PC-3 (cell line): ENCODE measurements around the gene RASA2. TPM values are rescaled to one million over a fixed set of nuclear protein-coding genes. Genes with fewer than 3 reads are reported as not detected.

Source experiments
- ATAC-seq: fragments of 200-7000 bp; cut with Tn5 transposase; 2 replicates; pipeline ENCODE4 v1.9.1; 2020; ENCODE audit warnings: mild to moderate bottlenecking, moderate library complexity
- BruUV-seq: library from RNA; stranded (reverse); fragments of 400-500 nt; replicated peaks from 2 replicates; lab custom pipeline; 2021; lab: Mats Ljungman, UMichigan
- CTCF ChIA-PET: fragments of 300-600 bp; sonication (Branson Sonifier 250); formaldehyde crosslinking; loops from one replicate; lab custom pipeline; 2022; ENCODE audit warnings: antibody characterized with exemption; lab: Charles Lee
- POLR2A ChIA-PET: fragments of 300-600 bp; sonication (Branson Sonifier 250); formaldehyde crosslinking; loops from one replicate; lab custom pipeline; 2022; ENCODE audit warnings: antibody characterized with exemption; ENCODE audit not compliant: unreplicated experiment; lab: Charles Lee
- DNase-seq: peaks from one replicate; pipeline ENCODE4 v3.0.0-alpha.2; 2015
- H2AFZ ChIP-seq: fragments of 300-600 bp; sonication (generic); 2 replicates; pipeline ENCODE4 v1.6.0; 2016; ENCODE audit warnings: antibody characterized with exemption, low read length
- H3F3A ChIP-seq: fragments of 300-600 bp; sonication (generic); one replicate; pipeline ENCODE4 v1.6.0; 2017; ENCODE audit warnings: antibody characterized with exemption, low read length, control low read depth, mild to moderate bottlenecking; ENCODE audit not compliant: unreplicated experiment
- H3K27ac ChIP-seq: fragments of 300-600 bp; sonication (generic); 2 replicates; pipeline ENCODE4 v1.5.1; 2016; ENCODE audit warnings: mild to moderate bottlenecking, low read length
- H3K27me3 ChIP-seq: fragments of 300-600 bp; sonication (generic); 2 replicates; pipeline ENCODE4 v1.6.1; 2016; ENCODE audit warnings: low read length, mixed read lengths
- H3K36me3 ChIP-seq: fragments of 300-600 bp; sonication (generic); 2 replicates; pipeline ENCODE4 v1.6.1; 2016; ENCODE audit warnings: low read depth, mixed run types, low read length, mixed read lengths
- H3K4me1 ChIP-seq: fragments of 300-600 bp; sonication (generic); 2 replicates; pipeline ENCODE4 v1.5.1; 2016; ENCODE audit warnings: low read length; ENCODE audit not compliant: insufficient read depth
- H3K4me2 ChIP-seq: fragments of 300-600 bp; sonication (generic); 2 replicates; pipeline ENCODE4 v1.6.0; 2016; ENCODE audit warnings: low read length
- H3K4me3 ChIP-seq: fragments of 300-600 bp; sonication (generic); 2 replicates; pipeline ENCODE4 v1.5.1; 2016; ENCODE audit warnings: mild to moderate bottlenecking, low read length, mixed read lengths
- H3K79me2 ChIP-seq: fragments of 300-600 bp; sonication (generic); 2 replicates; pipeline ENCODE4 v1.6.1; 2017; ENCODE audit warnings: low read length, mixed read lengths
- H3K9ac ChIP-seq: fragments of 300-600 bp; sonication (generic); 2 replicates; pipeline ENCODE4 v1.6.0; 2016; ENCODE audit warnings: mild to moderate bottlenecking, low read length
- H3K9me2 ChIP-seq: fragments of 300-600 bp; sonication (generic); replicated peaks from 2 replicates; pipeline ENCODE4 v1.6.1; 2016; ENCODE audit warnings: mixed run types, low read length, mixed read lengths
- H3K9me3 ChIP-seq: fragments of 300-600 bp; sonication (generic); 2 replicates; pipeline ENCODE4 v1.6.1; 2016; ENCODE audit warnings: low read length, mixed read lengths
- H4K20me1 ChIP-seq: fragments of 300-600 bp; sonication (generic); 2 replicates; pipeline ENCODE4 v1.6.1; 2016; ENCODE audit warnings: low read length, mixed read lengths
- EZH2 ChIP-seq: fragments of 300-600 bp; sonication (generic); IDR thresholded peaks from one replicate; pipeline ENCODE4 v1.6.1; 2017; ENCODE audit warnings: antibody characterized with exemption, mild to moderate bottlenecking, low read length; ENCODE audit not compliant: unreplicated experiment
- EZH2phosphoT487 ChIP-seq: fragments of 300-600 bp; sonication (generic); IDR thresholded peaks from 2 replicates; pipeline ENCODE4 v1.6.1; 2018; ENCODE audit warnings: mild to moderate bottlenecking, antibody characterized with exemption, low read length, borderline replicate concordance
- intact Hi-C: fragments of 100-400 bp; cut with micrococcal nuclease; formaldehyde crosslinking; loops from 2 replicates; pipeline ENCODE4 v1.9.0; 2023
- total RNA-seq: library from RNA; depleted of rRNA; stranded (reverse); fragments of >200 nt; gene quantifications from 2 replicates; pipeline ENCODE4 v1.2.3, GENCODE V29; 2014
- TF ChIP-seq, protein P1 (sequence below): fragments of 300-600 bp; sonication (generic); conservative IDR thresholded peaks from 2 replicates; pipeline ENCODE4 v1.5.1; 2017; ENCODE audit warnings: antibody characterized with exemption, low read depth, mild to moderate bottlenecking, low read length

Gene RASA2
- total RNA-seq, 1 experiment from 2014 or later, result 3.7 TPM

DNA sequence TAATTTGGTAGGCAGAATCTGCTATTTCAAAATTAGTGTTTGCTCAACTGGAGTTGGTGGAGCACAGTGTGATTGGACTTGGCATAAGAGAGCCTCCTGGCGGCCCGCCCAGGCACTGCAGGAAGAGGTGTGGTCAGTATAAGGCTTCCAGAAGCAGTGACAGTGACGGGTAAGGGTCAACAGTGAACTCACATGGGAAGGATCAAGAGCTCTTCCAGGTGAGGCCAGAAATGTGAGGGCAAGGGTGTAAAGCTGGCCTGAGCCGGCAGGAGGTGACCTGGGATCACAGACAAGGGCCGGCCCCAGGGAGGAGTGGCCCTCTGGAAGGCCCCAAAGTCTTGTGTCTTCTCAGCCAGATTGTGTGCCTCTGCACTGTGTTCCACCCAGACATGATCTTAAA, 158.1 kb downstream of the RASA2 start:
- H3K79me2 ChIP-seq, result no peaks in the 10 kb centered on the region
- H3K4me2 ChIP-seq, result no peak overlapping the region
- no peak overlapping the region for H3K27ac ChIP-seq
- TF ChIP-seq EZH2phosphoT487 (no peak), EZH2 (no peak)
- TF ChIP-seq, protein P1, sequence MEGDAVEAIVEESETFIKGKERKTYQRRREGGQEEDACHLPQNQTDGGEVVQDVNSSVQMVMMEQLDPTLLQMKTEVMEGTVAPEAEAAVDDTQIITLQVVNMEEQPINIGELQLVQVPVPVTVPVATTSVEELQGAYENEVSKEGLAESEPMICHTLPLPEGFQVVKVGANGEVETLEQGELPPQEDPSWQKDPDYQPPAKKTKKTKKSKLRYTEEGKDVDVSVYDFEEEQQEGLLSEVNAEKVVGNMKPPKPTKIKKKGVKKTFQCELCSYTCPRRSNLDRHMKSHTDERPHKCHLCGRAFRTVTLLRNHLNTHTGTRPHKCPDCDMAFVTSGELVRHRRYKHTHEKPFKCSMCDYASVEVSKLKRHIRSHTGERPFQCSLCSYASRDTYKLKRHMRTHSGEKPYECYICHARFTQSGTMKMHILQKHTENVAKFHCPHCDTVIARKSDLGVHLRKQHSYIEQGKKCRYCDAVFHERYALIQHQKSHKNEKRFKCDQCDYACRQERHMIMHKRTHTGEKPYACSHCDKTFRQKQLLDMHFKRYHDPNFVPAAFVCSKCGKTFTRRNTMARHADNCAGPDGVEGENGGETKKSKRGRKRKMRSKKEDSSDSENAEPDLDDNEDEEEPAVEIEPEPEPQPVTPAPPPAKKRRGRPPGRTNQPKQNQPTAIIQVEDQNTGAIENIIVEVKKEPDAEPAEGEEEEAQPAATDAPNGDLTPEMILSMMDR, result peak; percentile 76
- H2AFZ ChIP-seq, result 0 out of 2 replicates have a peak overlapping the region, but pooled peaks have one; percentile 13
- H3K4me1 ChIP-seq, result 0 out of 2 replicates have a peak, but pooled peaks cover 6% of the 10 kb centered on the region
- H3K9me3 ChIP-seq, result no peaks in the 10 kb centered on the region
- intact Hi-C loops, result no loop called here
- ATAC-seq (peak; percentile 45; the same call in 1 of the 2 replicates), DNase-seq (peak; percentile 68)
- no peaks in the 10 kb centered on the region for H4K20me1 ChIP-seq
- no peaks in the 10 kb centered on the region; the same call in 1 of the 2 replicates for H3K36me3 ChIP-seq
- POLR2A ChIA-PET, result no interaction called here
- BruUV-seq, result no TSS peak
- H3F3A ChIP-seq, result no peaks in the 10 kb centered on the region
- H3K27me3 ChIP-seq, result no peaks in the 10 kb centered on the region
- CTCF ChIA-PET, result no interaction called here
- H3K9me2 ChIP-seq, result no peaks in the 10 kb centered on the region
- no peak overlapping the region for H3K4me3 ChIP-seq
- H3K9ac ChIP-seq, result no peak overlapping the region

DNA sequence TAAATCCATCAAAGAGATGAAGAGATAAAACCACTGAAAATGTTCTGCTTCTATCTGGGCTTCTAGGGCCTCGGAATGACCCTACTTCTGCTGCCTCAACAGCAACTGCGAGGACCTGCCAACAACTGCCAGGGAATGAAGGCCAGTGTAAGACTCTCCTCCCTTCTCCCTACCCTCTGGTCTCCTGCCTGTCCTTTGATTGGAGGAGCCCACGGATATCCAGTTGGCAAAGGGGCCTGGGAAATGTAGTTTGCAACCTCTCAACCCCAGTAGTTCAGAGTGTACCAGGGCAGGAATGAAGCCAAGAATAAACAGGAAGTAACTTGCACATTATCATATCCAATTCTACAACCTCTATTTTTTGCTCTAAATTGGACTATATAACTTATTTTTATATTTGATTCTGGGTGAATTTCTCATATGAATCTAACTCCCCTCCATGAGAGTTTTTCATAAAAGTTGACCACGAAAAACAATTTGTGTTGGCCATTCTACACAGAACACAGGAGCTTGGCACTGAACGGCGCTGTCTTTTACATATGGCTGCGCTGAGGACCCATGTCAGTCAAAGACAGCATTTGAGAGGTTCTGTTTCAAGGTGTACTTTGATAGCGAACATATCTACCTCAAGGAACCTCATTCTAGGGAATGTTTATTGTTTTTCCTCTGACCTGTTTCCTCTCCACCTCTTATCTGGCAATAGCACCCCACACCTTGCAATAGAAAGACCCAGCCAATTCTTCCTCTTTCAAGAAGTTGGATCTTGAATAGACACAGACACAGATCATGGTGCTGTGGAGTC, 160.1 kb downstream of the RASA2 start:
- DNase-seq, result peak; percentile 39

DNA sequence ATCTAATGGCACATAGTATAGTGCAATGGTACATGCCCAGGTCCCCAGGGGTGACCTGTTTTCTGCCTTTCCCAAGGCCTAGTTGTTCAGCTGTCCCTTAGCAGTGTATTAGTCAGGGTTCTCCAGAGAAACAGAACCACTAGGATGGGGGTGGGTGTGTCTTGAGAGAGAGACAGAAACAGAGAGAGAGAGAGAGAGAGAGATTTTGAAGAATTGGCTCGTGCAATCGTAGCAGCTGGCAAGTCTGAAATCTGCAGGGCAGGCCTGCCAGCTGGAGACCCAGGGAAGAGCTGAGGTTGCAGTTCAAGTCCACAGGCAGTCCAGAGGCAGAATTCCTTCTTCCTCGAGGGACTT, 160.7 kb downstream of the RASA2 start:
- no peak overlapping the region for H3K4me2 ChIP-seq
- TF ChIP-seq EZH2phosphoT487, result no peak
- TF ChIP-seq, protein P1, result no peak
- TF ChIP-seq EZH2, result no peak
- BruUV-seq, result no TSS peak
- H3K4me1 ChIP-seq, result 0 out of 2 replicates have a peak, but pooled peaks cover 6% of the 10 kb centered on the region
- DNase-seq, result no peak
- no peaks in the 10 kb centered on the region; the same call in 1 of the 2 replicates for H3K36me3 ChIP-seq
- no peaks in the 10 kb centered on the region for H4K20me1 ChIP-seq
- intact Hi-C loops, result no loop called here
- H3K9me2 ChIP-seq, result no peaks in the 10 kb centered on the region
- H3K27me3 ChIP-seq, result no peaks in the 10 kb centered on the region
- no peaks in the 10 kb centered on the region for H3K9me3 ChIP-seq
- ChIA-PET CTCF (no interaction called here), POLR2A (no interaction called here)
- H3K27ac ChIP-seq, result no peak overlapping the region
- H3K4me3 ChIP-seq, result no peak overlapping the region
- no peak overlapping the region for H2AFZ ChIP-seq
- ATAC-seq, result no peak
- no peak overlapping the region for H3K9ac ChIP-seq
- H3F3A ChIP-seq, result no peaks in the 10 kb centered on the region
- no peaks in the 10 kb centered on the region for H3K79me2 ChIP-seq

More for the DNA sequence above, 160.1 kb downstream of the RASA2 start:
- Histone ChIP-seq H4K20me1 (no peaks in the 10 kb centered on the region), H3K4me1 (0 out of 2 replicates have a peak, but pooled peaks cover 6% of the 10 kb centered on the region), H3F3A (no peaks in the 10 kb centered on the region), H3K27me3 (no peaks in the 10 kb centered on the region), H3K4me3 (no peak overlapping the region), H3K9ac (no peak overlapping the region), H3K79me2 (no peaks in the 10 kb centered on the region), H2AFZ (no peak overlapping the region), H3K36me3 (no peaks in the 10 kb centered on the region; the same call in 1 of the 2 replicates), H3K9me3 (no peaks in the 10 kb centered on the region), H3K9me2 (no peaks in the 10 kb centered on the region), H3K4me2 (no peak overlapping the region), H3K27ac (no peak overlapping the region)
- peak; percentile 35; the same call in 1 of the 2 replicates for ATAC-seq
- POLR2A ChIA-PET, result no interaction called here
- TF ChIP-seq EZH2 (no peak), EZH2phosphoT487 (no peak)
- CTCF ChIA-PET, result no interaction called here
- no TSS peak for BruUV-seq
- intact Hi-C loops, result no loop called here
